Transverse colon (tissue), 4 donors: Measurements from ENCODE around the gene RPL41. TPM values are rescaled to one million over a fixed set of nuclear protein-coding genes. Genes with fewer than 3 reads are reported as not detected.

Experiments used
- DNase-seq: peaks from one replicate; pipeline ENCODE4 v3.0.0-alpha.2; 2019
- H3K27ac ChIP-seq, 4 donors: fragments of 200-600 bp; sonication (generic); 2 replicates each; pipeline ENCODE4 v1.5.1; 2016 to 2018; ENCODE audit warnings: inconsistent platforms in 4 of 4
- H3K27me3 ChIP-seq: fragments of 200-600 bp; sonication (generic); 2 replicates; pipeline ENCODE4 v1.5.1; 2017; ENCODE audit warnings: inconsistent platforms
- H3K36me3 ChIP-seq, 4 donors: fragments of 200-600 bp; sonication (generic); 2 replicates each; pipeline ENCODE4 v1.5.1; 2017 to 2019; ENCODE audit warnings: inconsistent platforms in 4 of 4
- H3K4me1 ChIP-seq, 4 donors: fragments of 200-600 bp; sonication (generic); 2 replicates each; pipeline ENCODE4 v1.5.1; 2017 to 2020; ENCODE audit warnings: inconsistent platforms in 4 of 4
- H3K4me3 ChIP-seq, 4 donors: fragments of 200-600 bp; sonication (generic); 1 replicate in 1 of 4; 2 replicates in 3 of 4; pipeline versions ENCODE4 v1.5.1 to v1.6.1; 2017 to 2019; ENCODE audit warnings: inconsistent platforms in 4 of 4
- H3K9me3 ChIP-seq, 2 donors: fragments of 200-600 bp; sonication (generic); 2 replicates each; pipeline ENCODE4 v1.5.1; 2017 to 2019; ENCODE audit warnings: inconsistent platforms in 2 of 2
- EP300 ChIP-seq: sonication (generic); formaldehyde crosslinking; IDR thresholded peaks from one replicate; pipeline ENCODE4 v1.6.1; 2017; ENCODE audit warnings: antibody characterized with exemption, low read depth
- POLR2A ChIP-seq: fragments of 450-650 bp; IDR thresholded peaks from one replicate; pipeline ENCODE4 v1.6.1; 2016; ENCODE audit warnings: antibody characterized with exemption, mild to moderate bottlenecking, moderate library complexity
- POLR2AphosphoS5 ChIP-seq, 3 donors: sonication (generic); formaldehyde crosslinking; IDR thresholded peaks; one replicate each; pipeline ENCODE4 v1.6.1; 2016; ENCODE audit warnings: antibody characterized with exemption in 3 of 3
- WGBS, 2 donors: methylation state at CpG; one replicate each; pipeline ENCODE4 v1.1.5; 2018; ENCODE audit warnings: low coverage in 1 of 2; 5-methylcytosine and 5-hydroxymethylcytosine counted together
- in situ Hi-C, 4 donors: fragments of 200-750 bp; cut with MboI; loops; one replicate each; pipeline versions ENCODE4 v1.15.0 to v1.15.1; 2017; ENCODE audit warnings: low sequenced_read_pairs in 3 of 4, low pct_ligation_motif_present in 1 of 4, low pct_unique_long_range_greater_than_20kb in 1 of 4
- intact Hi-C: fragments of 100-400 bp; cut with DNase I; formaldehyde crosslinking; loops from one replicate; pipeline ENCODE4 v1.15.1; 2023; ENCODE audit warnings: low total_unique reads
- total RNA-seq, 4 donors: library from RNA; depleted of rRNA; stranded (reverse); fragments of >200 nt; gene quantifications; one replicate each; pipeline ENCODE4 v1.1.0, GENCODE V29; 2016
- TF ChIP-seq, protein P1 (sequence below), 5 experiments: fragments of 200-600 bp in 3 of 5; fragments of 450-650 bp in 2 of 5; sonication (generic) in 3 of 5; IDR thresholded peaks; 1 replicate in 2 of 5; 2 replicates in 3 of 5; pipeline ENCODE4 v1.5.1; 2016 to 2017; ENCODE audit warnings: antibody characterized with exemption in 5 of 5, inconsistent platforms in 3 of 5, mild to moderate bottlenecking in 2 of 5, moderate library complexity in 1 of 5

RPL41 gene
- total RNA-seq, 4 donors from 2014 or later: 841 to 2,950 (median 1,684) TPM

GRCh38 chr12:56145217-56145616 lies 28.8 kb downstream of the RPL41 start:
- intact Hi-C loops: no loop called here
- WGBS, 2 donors: 79 to 85% methylated on average over 3 of the region's 3 CpGs

DNA sequence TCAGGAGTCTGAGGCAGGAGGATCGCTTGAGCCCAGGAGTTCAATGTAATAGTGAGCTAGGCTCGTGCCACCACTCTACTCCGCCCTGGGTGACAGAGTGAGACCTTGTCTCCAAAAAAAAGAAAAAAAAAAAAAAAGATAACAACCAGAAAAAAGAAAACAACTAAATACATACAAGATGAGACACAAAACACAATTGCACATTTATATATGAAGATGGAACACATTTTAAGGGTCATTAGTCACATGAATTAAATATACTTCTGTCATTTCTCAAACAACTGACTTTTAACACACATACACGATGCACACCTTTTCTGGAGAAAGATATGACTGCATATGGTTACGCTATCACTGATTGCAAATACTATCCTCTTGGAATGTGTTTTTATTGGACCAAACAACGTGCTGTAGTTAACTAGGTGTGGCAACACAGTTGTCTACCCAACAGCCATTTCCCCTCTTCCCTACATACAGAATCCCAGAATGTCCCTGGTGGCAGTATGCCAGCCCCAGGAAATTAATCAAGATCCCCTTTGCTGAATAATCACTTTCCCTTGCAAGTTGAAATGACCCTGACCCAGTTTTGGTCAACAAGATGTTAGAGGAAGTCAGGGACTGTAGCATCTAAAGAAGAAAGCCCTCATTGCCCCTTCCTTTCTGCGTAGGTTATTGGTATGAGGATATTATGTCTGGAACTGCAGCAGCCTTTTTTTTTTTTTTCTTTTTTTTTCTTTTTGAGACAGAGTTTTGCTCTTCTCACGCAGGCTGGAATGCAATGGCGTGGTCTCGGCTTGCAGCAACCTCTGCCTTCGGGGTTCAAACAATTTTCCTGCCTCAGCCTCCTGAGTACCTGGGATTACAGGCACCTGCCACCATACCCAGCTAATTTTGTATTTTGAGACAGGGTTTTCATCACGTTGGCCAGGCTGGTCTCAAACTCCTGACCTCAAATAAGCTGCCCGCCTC lies 30.3 kb downstream of the RPL41 start:
- H3K36me3 ChIP-seq: peaks cover 0 to 20% (median 5%) of the 10 kb centered on the region in 4 donors
- TF ChIP-seq POLR2A (peak; percentile 43), POLR2AphosphoS5 (IDR thresholded peaks at IDR 0.05) (peak; percentile 30 to 84 (median 73)), EP300 (no peak)
- TF ChIP-seq, protein P1, sequence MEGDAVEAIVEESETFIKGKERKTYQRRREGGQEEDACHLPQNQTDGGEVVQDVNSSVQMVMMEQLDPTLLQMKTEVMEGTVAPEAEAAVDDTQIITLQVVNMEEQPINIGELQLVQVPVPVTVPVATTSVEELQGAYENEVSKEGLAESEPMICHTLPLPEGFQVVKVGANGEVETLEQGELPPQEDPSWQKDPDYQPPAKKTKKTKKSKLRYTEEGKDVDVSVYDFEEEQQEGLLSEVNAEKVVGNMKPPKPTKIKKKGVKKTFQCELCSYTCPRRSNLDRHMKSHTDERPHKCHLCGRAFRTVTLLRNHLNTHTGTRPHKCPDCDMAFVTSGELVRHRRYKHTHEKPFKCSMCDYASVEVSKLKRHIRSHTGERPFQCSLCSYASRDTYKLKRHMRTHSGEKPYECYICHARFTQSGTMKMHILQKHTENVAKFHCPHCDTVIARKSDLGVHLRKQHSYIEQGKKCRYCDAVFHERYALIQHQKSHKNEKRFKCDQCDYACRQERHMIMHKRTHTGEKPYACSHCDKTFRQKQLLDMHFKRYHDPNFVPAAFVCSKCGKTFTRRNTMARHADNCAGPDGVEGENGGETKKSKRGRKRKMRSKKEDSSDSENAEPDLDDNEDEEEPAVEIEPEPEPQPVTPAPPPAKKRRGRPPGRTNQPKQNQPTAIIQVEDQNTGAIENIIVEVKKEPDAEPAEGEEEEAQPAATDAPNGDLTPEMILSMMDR (IDR thresholded peaks at IDR 0.05): peak in 1 of 5 experiments; percentile 9
- 50 to 53% methylated on average over 10 to 13 of the region's 13 CpGs for WGBS, 2 donors
- H3K4me3 ChIP-seq: no peak overlapping the region
- intact Hi-C loops (no loop called here), in situ Hi-C loops (no loop called here)
- H3K27me3 ChIP-seq: no peaks in the 10 kb centered on the region
- H3K9me3 ChIP-seq: no peaks in the 10 kb centered on the region
- DNase-seq: peak; percentile 73
- peak overlapping the region; percentile 74 to 77 (median 76) for H3K27ac ChIP-seq
- H3K4me1 ChIP-seq: peaks cover 12 to 52% (median 23%) of the 10 kb centered on the region in 4 donors

More at GRCh38 chr12:56145217-56145616, 28.8 kb downstream of the RPL41 start:
- Histone ChIP-seq H3K27ac (peak overlapping the region in 2 of 4 donors; percentile 11 to 58), H3K4me1 (peaks cover 6 to 38% (median 13%) of the 10 kb centered on the region in 4 donors), H3K4me3 (no peak overlapping the region), H3K27me3 (no peaks in the 10 kb centered on the region), H3K9me3 (no peaks in the 10 kb centered on the region), H3K36me3 (peaks cover 0 to 23% (median 8%) of the 10 kb centered on the region in 4 donors)
- in situ Hi-C loops: no loop called here
- DNase-seq: no peak
- TF ChIP-seq POLR2A: no peak
- TF ChIP-seq, protein P1 (IDR thresholded peaks at IDR 0.05): no peak
- TF ChIP-seq POLR2AphosphoS5 (IDR thresholded peaks at IDR 0.05): no peak
- no peak for TF ChIP-seq EP300

GRCh38 chr12:56150563-56150962 lies 34.1 kb downstream of the RPL41 start:
- H3K9me3 ChIP-seq: no peaks in the 10 kb centered on the region
- in situ Hi-C loops (no loop called here), intact Hi-C loops (no loop called here)
- H3K36me3 ChIP-seq: no peaks in the 10 kb centered on the region
- H3K4me3 ChIP-seq: no peak overlapping the region
- 59 to 65% methylated on average over 3 of the region's 3 CpGs for WGBS, 2 donors
- TF ChIP-seq, protein P1 (IDR thresholded peaks at IDR 0.05): no peak
- peak in 2 of 3 donors; percentile 36 to 37 for TF ChIP-seq POLR2AphosphoS5 (IDR thresholded peaks at IDR 0.05)
- no peaks in the 10 kb centered on the region for H3K27me3 ChIP-seq
- H3K4me1 ChIP-seq: peaks cover 20 to 46% (median 31%) of the 10 kb centered on the region in 4 donors
- DNase-seq: no peak
- H3K27ac ChIP-seq: peak overlapping the region in 2 of 4 donors; percentile 92 to 98

- in situ Hi-C loops: no loop called here
- Histone ChIP-seq H3K36me3 (no peaks in the 10 kb centered on the region), H3K4me3 (peak overlapping the region; percentile 50 to 81 (median 64)), H3K9me3 (no peaks in the 10 kb centered on the region), H3K27ac (peak overlapping the region; percentile 92 to 98 (median 97)), H3K4me1 (peaks cover 16 to 42% (median 27%) of the 10 kb centered on the region in 4 donors), H3K27me3 (no peaks in the 10 kb centered on the region)
- WGBS, 2 donors: 3% methylated on average over 12 of the region's 12 CpGs; no CpG with 5 or more reads in 1 of the 2 donors
- TF ChIP-seq, protein P1 (IDR thresholded peaks at IDR 0.05): peak; percentile 57 to 96 (median 59)
- TF ChIP-seq POLR2A (peak; percentile 59), EP300 (no peak), POLR2AphosphoS5 (IDR thresholded peaks at IDR 0.05) (peak in 2 of 3 donors; percentile 40 to 69)
- intact Hi-C loops: no loop called here
- peak; percentile 81 for DNase-seq
Measured at GRCh38 chr12:56151672-56152131, 35.3 kb downstream of the RPL41 start.
